NCI-H146 treated with DMSO at 0.1 percent for 48 hours (cell line): ENCODE results near the gene QRICH1.

Experiments used
- DNase-seq: peaks from one replicate; lab custom pipeline; 2025; ENCODE audit not compliant: unreplicated experiment; lab: John Stamatoyannopoulos, UW

The QRICH1 gene

DNA sequence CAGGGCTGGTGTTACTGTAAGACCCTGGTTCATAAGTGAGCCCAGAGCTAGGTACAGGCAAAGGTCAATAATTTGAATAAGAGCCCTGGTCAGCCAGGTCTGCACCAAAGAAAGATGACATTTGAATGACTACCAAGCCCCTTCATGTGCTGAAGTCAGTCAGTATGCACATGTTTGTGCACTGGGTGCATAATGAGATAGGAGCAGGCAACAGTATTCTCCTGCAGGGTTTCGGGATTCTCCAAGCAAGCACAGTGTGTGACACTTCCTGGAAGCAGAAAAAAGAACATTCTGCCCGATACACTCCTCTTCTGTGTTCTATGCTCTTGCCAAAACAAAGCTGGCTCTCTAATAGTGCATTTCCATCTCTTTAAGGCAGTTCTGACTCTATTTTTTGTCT lies 59.2 kb downstream of the QRICH1 start:
- DNase-seq: no peak

DNA sequence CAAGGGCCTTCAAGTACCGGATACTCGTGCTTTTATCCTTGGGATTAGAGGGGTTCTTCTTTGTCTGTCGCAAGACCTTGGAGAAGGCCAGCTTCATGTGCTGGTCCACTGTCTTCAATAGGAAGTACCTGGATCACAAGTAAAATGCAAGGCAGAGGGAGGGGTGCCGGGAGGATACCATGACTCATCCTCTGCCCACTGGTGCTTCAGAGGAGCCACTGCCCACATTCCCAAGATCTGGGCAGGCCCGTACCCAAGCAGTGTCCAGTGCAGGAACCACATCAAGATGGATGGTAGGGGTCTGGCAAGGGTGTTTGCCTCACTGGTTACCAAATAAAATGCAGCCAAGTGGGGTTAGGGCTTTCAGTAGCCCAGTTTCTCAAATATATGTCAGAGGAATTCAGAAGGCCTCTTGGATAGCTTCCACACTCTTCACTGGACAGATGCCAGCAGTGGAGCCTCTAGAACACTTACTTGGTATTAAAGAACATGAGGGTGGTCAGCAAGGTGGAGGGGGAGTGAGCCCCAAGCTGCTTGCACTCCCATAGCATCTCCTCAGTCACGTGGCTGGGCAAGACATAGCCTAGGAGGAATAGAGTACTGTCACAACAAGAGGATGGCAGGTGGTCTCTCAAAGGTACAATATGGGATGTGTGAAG lies 61.1 kb downstream of the QRICH1 start:
- no peak for DNase-seq

GRCh38 chr3:49030321-49030720 lies 63.5 kb downstream of the QRICH1 start:
- no peak for DNase-seq

GRCh38 chr3:49029563-49029884 lies 64.3 kb downstream of the QRICH1 start:
- no peak for DNase-seq

GRCh38 chr3:49028673-49029562 lies 65.0 kb downstream of the QRICH1 start, which contains the start of gene IMPDH2:
Gene IMPDH2 (minus strand): TSS chr3:49029398. CDS start chr3:49029350, 48 bp downstream.
- peak; percentile 63 for DNase-seq

- no peak for DNase-seq
These were observed 65.6 kb downstream of the QRICH1 start for GRCh38 chr3:49028298-49028672.

DNA sequence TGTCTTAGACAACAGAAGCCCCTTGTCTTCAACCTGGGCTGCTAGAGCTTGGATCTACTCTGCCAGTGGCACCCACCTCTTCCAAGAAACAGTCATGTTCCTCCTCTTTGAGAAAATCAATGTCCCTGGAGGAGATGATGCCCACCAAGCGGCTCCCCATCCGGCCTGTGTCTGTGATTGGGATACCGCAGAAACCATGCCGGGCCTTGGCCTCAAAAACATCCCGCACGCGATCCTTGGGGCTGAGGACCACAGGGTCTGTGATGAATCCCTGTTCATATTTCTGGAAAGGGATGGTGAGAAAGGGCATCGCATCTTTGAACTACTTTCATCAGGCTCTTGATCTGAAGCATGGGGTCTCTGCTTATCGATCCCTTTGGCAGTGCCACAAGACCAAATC lies 66.2 kb downstream of the QRICH1 start:
- DNase-seq: no peak

GRCh38 chr3:49026536-49026935 lies 67.3 kb downstream of the QRICH1 start:
- DNase-seq: no peak

DNA sequence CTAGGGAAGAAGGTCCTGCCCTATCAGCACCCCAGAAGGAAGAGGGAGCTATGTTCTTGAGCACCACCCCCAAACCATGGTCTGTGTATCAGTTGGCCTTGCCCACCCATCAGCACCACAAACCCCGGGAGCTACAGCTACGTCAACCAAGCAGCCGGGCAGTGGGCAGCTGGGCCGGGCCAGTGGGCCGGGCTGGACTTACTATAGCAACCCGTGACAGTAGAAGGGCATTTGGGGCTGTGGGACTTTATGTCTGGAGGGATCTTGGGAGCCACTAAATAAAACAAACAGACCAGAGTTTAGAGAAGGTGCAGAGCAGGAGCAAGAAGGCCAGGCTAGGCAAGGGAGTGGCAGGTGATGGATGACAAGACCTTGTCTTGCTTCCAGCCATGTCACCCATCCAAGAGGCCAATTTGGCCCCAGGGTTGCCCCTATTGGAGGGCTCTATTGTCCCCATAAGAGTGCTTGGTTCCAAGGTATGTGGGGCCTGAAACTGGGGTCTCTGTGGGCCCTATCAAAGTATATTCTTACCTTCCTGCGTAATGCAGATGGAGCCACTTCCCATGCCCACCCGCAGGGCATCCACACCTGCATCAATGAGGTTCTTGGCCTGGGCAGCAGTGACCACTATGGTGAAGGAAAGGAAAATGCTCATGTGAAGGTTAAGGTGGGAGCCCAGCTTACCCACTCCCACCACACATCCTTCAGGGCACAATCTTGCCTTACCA lies 67.9 kb downstream of the QRICH1 start:
- DNase-seq: no peak

- no peak for DNase-seq
These were observed 68.7 kb downstream of the QRICH1 start for GRCh38 chr3:49025005-49025792.

- DNase-seq: no peak
These were observed 69.4 kb downstream of the QRICH1 start for GRCh38 chr3:49024449-49024848.

DNA sequence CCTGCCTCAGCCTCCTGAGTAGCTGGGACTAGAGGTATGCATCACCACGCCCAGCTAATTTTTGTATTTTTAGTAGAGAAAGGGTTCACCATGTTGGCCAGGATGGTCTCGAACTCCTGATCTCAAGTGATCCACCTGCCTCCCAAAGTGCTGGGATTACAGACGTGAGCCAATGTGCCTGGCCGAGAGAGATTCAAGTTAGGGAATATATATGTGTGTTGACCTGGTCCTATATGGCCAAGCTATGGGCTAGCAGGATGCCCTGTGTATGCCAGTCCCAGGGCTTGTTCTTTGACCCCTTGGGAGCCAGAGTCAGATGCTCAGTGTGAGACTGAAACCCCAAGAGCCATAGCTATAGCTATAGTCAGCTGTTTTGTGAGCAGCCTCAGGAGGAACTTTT lies 70.1 kb downstream of the QRICH1 start:
- no peak for DNase-seq

DNA sequence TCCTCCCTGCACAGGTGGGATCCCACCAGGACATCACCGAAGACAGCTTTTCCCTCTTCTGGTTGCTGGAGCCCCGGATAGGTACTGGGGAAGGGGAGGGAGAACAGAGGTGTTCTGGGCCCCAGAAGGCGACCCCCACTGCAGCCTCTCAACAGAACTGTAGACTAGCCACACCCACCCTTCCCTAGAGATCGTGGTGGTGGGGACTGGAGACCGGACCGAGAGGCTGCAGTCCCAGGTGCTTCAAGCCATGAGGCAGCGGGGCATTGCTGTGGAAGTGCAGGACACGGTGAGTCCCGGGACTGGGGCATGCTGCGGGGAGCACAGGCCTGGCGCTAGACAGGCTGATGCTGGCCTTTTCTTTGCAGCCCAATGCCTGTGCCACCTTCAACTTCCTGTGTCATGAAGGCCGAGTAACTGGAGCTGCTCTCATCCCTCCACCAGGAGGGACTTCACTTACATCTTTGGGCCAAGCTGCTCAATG lies 71.1 kb downstream of the QRICH1 start:
- no peak for DNase-seq

DNA sequence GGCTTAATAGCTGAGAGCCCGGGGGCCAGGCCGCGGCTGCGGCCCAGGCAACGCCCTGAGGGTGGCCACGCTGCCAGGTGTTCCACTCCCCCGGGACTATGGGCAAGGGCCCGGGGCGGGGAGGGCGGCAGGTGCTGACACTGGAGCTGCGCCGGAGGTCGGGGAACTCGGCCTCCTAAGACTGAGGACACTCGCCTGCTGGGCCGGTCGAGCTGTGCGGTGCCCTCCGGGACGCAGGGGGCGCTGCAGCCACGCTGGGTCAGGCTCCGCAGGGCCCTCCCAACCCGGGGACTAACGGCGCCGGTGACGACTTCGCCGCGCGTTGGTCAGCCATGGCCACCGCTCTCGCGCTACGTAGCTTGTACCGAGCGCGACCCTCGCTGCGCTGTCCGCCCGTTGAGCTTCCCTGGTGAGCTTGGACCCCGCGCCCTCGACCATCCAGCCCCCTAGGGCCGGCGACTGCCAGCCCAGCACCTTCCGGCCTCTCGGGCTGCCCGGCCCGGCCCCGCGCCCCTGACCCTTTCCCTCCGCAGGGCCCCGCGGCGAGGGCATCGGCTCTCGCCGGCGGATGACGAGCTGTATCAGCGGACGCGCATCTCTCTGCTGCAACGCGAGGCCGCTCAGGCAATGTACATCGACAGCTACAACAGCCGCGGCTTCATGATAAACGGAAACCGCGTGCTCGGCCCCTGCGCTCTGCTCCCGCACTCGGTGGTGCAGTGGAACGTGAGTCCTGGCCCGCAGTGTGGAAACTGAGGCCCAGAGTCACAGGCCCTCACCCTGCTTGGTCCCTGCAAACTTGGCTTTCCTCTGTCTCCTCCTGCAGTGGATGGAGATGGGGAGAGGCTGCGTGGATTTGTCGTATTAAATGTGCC lies 71.8 kb downstream of the QRICH1 start, which contains the start of gene NDUFAF3:
TSS of gene NDUFAF3 (plus strand) at position 309 of the 875 bp plus-strand sequence. CDS start at position 333, 24 bp downstream.
- DNase-seq: peak; percentile 85

DNA sequence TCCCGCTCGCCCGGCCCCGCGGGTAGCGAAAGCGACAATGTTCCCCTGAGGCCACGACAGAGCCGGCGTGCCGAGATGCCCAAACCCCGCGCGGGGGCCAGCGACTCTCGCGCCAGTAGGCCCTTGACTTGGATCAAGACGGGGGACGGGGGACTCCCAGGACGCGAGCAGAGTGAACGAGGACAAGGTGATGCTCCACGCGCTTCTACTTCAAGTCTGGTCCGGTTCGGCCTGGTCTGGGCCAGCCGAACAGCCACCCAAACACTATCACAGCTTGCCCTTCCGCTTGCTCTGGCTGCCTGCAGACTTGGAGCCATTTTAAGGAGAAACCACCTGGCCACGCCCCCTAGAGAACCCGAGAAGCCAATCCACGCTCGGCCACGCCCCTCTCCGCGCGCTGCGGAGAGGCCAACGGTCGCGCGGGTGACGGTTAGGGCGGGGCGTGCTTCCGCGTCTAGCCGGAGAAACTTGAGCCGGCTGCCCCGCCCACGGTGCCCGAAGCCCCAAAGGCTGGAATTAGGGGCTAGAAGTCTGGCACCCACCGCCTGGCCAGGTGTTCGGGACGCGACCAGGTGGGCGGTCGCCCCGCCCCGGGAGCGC lies 72.6 kb downstream of the QRICH1 start:
- DNase-seq: peak; percentile 88

DNA sequence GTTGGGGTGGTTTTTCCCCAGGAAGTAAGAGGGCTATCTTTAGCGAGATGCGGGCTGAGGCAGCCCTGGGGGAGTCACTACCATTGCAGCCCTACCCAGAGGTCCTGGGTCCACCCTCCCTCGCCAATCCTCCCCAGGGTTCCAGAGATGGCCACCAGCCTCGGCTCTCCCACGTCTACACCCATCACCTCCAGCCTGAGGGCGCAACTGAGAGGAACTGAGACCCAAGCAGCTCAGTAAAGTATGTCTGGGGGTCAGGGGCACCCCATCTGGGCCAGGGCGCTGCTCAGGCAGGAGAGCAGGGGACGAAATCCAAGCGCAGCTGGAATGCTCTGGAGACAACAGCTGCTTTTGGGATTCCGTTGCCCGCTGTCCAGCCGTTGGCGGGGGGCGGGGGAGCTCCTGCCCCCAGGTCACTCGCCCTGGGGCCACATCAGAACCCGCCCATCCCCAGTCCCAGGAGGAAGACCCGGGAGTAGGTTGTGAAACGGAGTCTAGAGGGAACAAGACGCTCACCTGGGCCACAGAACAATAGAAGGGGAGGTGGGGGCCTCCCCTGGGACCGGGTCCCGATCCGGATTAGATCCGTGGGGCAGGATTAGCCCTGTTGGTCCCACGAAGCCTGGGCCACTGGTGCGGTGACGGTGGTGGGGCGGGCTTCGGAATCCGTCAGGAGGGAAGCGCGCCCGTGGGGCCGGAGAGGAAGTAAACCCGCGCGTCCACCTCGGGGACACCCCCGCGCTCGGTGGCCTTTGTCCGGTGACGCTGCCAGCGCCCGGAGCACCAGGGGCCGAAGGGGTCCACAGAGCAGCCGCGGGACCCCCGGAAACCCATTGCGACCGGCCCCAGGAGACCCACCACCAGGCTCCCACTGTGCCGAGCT lies 73.3 kb downstream of the QRICH1 start:
- no peak for DNase-seq

DNA sequence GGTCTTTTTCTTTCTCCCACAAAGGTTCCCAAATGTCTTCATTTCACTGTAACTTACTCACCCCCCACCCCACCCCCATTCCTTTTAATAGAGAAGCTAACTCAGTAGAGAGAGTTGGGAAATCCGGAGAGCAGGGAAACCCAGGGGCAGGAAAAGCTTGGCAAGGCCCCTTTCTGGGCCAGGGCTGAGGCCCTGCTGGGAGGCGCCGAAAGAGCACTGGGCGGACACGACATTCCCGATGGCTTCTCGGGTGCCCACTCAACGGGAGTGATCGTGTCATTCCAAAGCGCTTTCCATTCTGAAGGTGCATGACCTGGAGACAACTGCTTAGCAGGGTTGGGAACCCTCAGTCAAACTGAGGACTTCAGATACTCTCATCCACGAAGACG lies 73.9 kb downstream of the QRICH1 start:
- no peak for DNase-seq

- DNase-seq: no peak
These were observed 75.2 kb downstream of the QRICH1 start for GRCh38 chr3:49018707-49019006.
